ENCODE results near the gene NINJ1.
"Not testable (repeated sequence)": the region's sequence is repeated elsewhere in the genome, so short reads cannot be mapped to it uniquely, and the experiment has no call there.

Gene NINJ1

GRCh38 chr9:93149361-93149760 lies 15.3 kb upstream of the NINJ1 start:
- H3K4me3 ChIP-seq (ENCODE audit: insufficient read depth, low read length, poor library complexity, severe bottlenecking), result no peak overlapping the region
- H3F3A ChIP-seq (ENCODE audit: insufficient read depth), result no peaks in the 10 kb centered on the region
- no peaks in the 10 kb centered on the region for H4K20me1 ChIP-seq (ENCODE audit: low read depth, low read length)
- no peaks in the 10 kb centered on the region for H3K36me3 ChIP-seq (ENCODE audit: low read length)
- TF ChIP-seq CTCF (IDR thresholded peaks at IDR 0.05; ENCODE audit: insufficient read depth, low read length, poor library complexity, severe bottlenecking) (no peak), EZH2phosphoT487 (conservative IDR thresholded peaks at IDR 0.05; ENCODE audit: low read length) (no peak)
- H3K79me2 ChIP-seq (ENCODE audit: insufficient read depth, low read length), result no peaks in the 10 kb centered on the region
- no peaks in the 10 kb centered on the region for H3K9me2 ChIP-seq (replicated peaks; ENCODE audit: insufficient read depth, low read length)
- no peak overlapping the region for H3K9ac ChIP-seq (ENCODE audit: low read length)
- no peak overlapping the region for H3K4me2 ChIP-seq (ENCODE audit: low read depth, low read length, poor library complexity, severe bottlenecking)
- H3K9me3 ChIP-seq (ENCODE audit: insufficient read depth, low read length), result no peaks in the 10 kb centered on the region
- no peak overlapping the region for H3K27ac ChIP-seq (ENCODE audit: low read depth, low read length)
- no peak overlapping the region for H2AFZ ChIP-seq (ENCODE audit: low read depth, low read length, severe bottlenecking)
- no peaks in the 10 kb centered on the region for H3K27me3 ChIP-seq (ENCODE audit: low read length)

GRCh38 chr9:93148721-93149120 lies 14.7 kb upstream of the NINJ1 start:
- H3F3A ChIP-seq (ENCODE audit: insufficient read depth), result no peaks in the 10 kb centered on the region
- no peaks in the 10 kb centered on the region for H3K27me3 ChIP-seq (ENCODE audit: low read length)
- H3K9ac ChIP-seq (ENCODE audit: low read length), result no peak overlapping the region
- no peaks in the 10 kb centered on the region for H3K9me3 ChIP-seq (ENCODE audit: insufficient read depth, low read length)
- TF ChIP-seq CTCF (IDR thresholded peaks at IDR 0.05; ENCODE audit: insufficient read depth, low read length, poor library complexity, severe bottlenecking), result no peak
- no peak for TF ChIP-seq EZH2phosphoT487 (conservative IDR thresholded peaks at IDR 0.05; ENCODE audit: low read length)
- no peaks in the 10 kb centered on the region for H4K20me1 ChIP-seq (ENCODE audit: low read depth, low read length)
- no peak overlapping the region for H3K4me2 ChIP-seq (ENCODE audit: low read depth, low read length, poor library complexity, severe bottlenecking)
- no peaks in the 10 kb centered on the region for H3K79me2 ChIP-seq (ENCODE audit: insufficient read depth, low read length)
- H3K9me2 ChIP-seq (replicated peaks; ENCODE audit: insufficient read depth, low read length), result no peaks in the 10 kb centered on the region
- no peak overlapping the region for H2AFZ ChIP-seq (ENCODE audit: low read depth, low read length, severe bottlenecking)
- H3K36me3 ChIP-seq (ENCODE audit: low read length), result no peaks in the 10 kb centered on the region
- H3K27ac ChIP-seq (ENCODE audit: low read depth, low read length), result no peak overlapping the region
- no peak overlapping the region for H3K4me3 ChIP-seq (ENCODE audit: insufficient read depth, low read length, poor library complexity, severe bottlenecking)

- Histone ChIP-seq H3K9me2 (replicated peaks; ENCODE audit: insufficient read depth, low read length) (no peaks in the 10 kb centered on the region), H3K27me3 (ENCODE audit: low read length) (no peaks in the 10 kb centered on the region), H3K36me3 (ENCODE audit: low read length) (no peaks in the 10 kb centered on the region), H2AFZ (ENCODE audit: low read depth, low read length, severe bottlenecking) (no peak overlapping the region), H3K27ac (ENCODE audit: low read depth, low read length) (no peak overlapping the region), H3K4me3 (ENCODE audit: insufficient read depth, low read length, poor library complexity, severe bottlenecking) (no peak overlapping the region), H3F3A (ENCODE audit: insufficient read depth) (no peaks in the 10 kb centered on the region), H4K20me1 (ENCODE audit: low read depth, low read length) (no peaks in the 10 kb centered on the region), H3K9ac (ENCODE audit: low read length) (no peak overlapping the region), H3K79me2 (ENCODE audit: insufficient read depth, low read length) (no peaks in the 10 kb centered on the region), H3K9me3 (ENCODE audit: insufficient read depth, low read length) (no peaks in the 10 kb centered on the region), H3K4me2 (ENCODE audit: low read depth, low read length, poor library complexity, severe bottlenecking) (no peak overlapping the region)
- TF ChIP-seq CTCF (IDR thresholded peaks at IDR 0.05; ENCODE audit: insufficient read depth, low read length, poor library complexity, severe bottlenecking), result no peak
- TF ChIP-seq EZH2phosphoT487 (conservative IDR thresholded peaks at IDR 0.05; ENCODE audit: low read length), result no peak
Measured at GRCh38 chr9:93147632-93148031, 13.6 kb upstream of the NINJ1 start.

- not testable (repeated sequence) for H3K9me2 ChIP-seq (replicated peaks; ENCODE audit: insufficient read depth, low read length); H2AFZ ChIP-seq (ENCODE audit: low read depth, low read length, severe bottlenecking); H3K27ac ChIP-seq (ENCODE audit: low read depth, low read length); H3K79me2 ChIP-seq (ENCODE audit: insufficient read depth, low read length); H3F3A ChIP-seq (ENCODE audit: insufficient read depth); H3K4me3 ChIP-seq (ENCODE audit: insufficient read depth, low read length, poor library complexity, severe bottlenecking); H4K20me1 ChIP-seq (ENCODE audit: low read depth, low read length); H3K36me3 ChIP-seq (ENCODE audit: low read length); H3K9ac ChIP-seq (ENCODE audit: low read length); H3K27me3 ChIP-seq (ENCODE audit: low read length); H3K4me2 ChIP-seq (ENCODE audit: low read depth, low read length, poor library complexity, severe bottlenecking); H3K9me3 ChIP-seq (ENCODE audit: insufficient read depth, low read length)
Measured at GRCh38 chr9:93146696-93147095, 12.6 kb upstream of the NINJ1 start.

All from SU-DHL-6 (cell line).